IMR-90 (cell line): ENCODE measurements around the gene PEX5L. TPM values are rescaled to one million over a fixed set of nuclear protein-coding genes. Genes with fewer than 3 reads are reported as not detected.

Experiments used
- ATAC-seq: fragments of 200-7000 bp; cut with Tn5 transposase; 2 replicates; pipeline ENCODE4 v1.9.1; 2020; ENCODE audit warnings: low read depth, mild to moderate bottlenecking, moderate library complexity
- BruUV-seq: library from RNA; stranded (reverse); fragments of 400-500 nt; replicated peaks from 2 replicates; lab custom pipeline; 2021; lab: Mats Ljungman, UMichigan
- CTCF ChIA-PET: fragments of 300-600 bp; formaldehyde crosslinking; extraction: SDS; loops from one replicate; lab custom pipeline; 2021; ENCODE audit warnings: antibody characterized with exemption; lab: Yijun Ruan, JAX
- POLR2A ChIA-PET: fragments of 300-600 bp; sonication (Branson Sonifier 250); formaldehyde crosslinking; loops from one replicate; lab custom pipeline; 2022; ENCODE audit warnings: antibody characterized with exemption; ENCODE audit not compliant: unreplicated experiment; lab: Charles Lee
- DNase-seq: peaks from one replicate; pipeline ENCODE4 v3.0.0; 2013
- H2AFZ ChIP-seq: replicated peaks from 2 replicates; pipeline ENCODE3; 2013; ENCODE audit warnings: low read length, mild to moderate bottlenecking; ENCODE audit not compliant: poor library complexity
- H2AK5ac ChIP-seq: 2 replicates; pipeline ENCODE4 v1.6.1; 2013; ENCODE audit warnings: low read depth, low read length, inconsistent platforms
- H2AK9ac ChIP-seq: replicated peaks from 2 replicates; pipeline ENCODE3; 2013; ENCODE audit warnings: mild to moderate bottlenecking, low read depth, low read length, moderate library complexity; ENCODE audit not compliant: poor library complexity
- H2BK120ac ChIP-seq: 2 replicates; pipeline ENCODE4 v1.6.1; 2013; ENCODE audit warnings: low read depth, low read length, inconsistent platforms
- H2BK15ac ChIP-seq: 3 replicates; pipeline ENCODE4 v1.6.1; 2013; ENCODE audit warnings: low read depth, low read length, inconsistent platforms
- H2BK20ac ChIP-seq: 2 replicates; pipeline ENCODE4 v1.6.1; 2013; ENCODE audit warnings: low read depth, mild to moderate bottlenecking, inconsistent platforms, low read length, moderate library complexity
- H2BK5ac ChIP-seq: 2 replicates; pipeline ENCODE4 v1.6.1; 2013; ENCODE audit warnings: mild to moderate bottlenecking, low read depth, low read length, inconsistent platforms; ENCODE audit not compliant: poor library complexity, severe bottlenecking
- H3K14ac ChIP-seq: replicated peaks from 2 replicates; pipeline ENCODE4 v1.6.1; 2013; ENCODE audit warnings: low read depth, low read length, inconsistent platforms
- H3K18ac ChIP-seq: 2 replicates; pipeline ENCODE4 v1.6.1; 2013; ENCODE audit warnings: low read depth, low read length, control low read depth
- H3K23ac ChIP-seq: 2 replicates; pipeline ENCODE4 v1.6.1; 2013; ENCODE audit warnings: low read depth, low read length, inconsistent platforms
- H3K27ac ChIP-seq: 2 replicates; pipeline ENCODE4 v1.5.1; 2013; ENCODE audit warnings: mild to moderate bottlenecking, control low read depth, low read length; ENCODE audit not compliant: insufficient read depth
- H3K27me3 ChIP-seq: 2 replicates; pipeline ENCODE4 v1.6.1; 2013; ENCODE audit warnings: low read length; ENCODE audit not compliant: control insufficient read depth, insufficient read depth
- H3K36me3 ChIP-seq: 2 replicates; pipeline ENCODE4 v1.6.1; 2013; ENCODE audit warnings: low read length, mixed read lengths; ENCODE audit not compliant: control insufficient read depth, insufficient read depth
- H3K4ac ChIP-seq: 2 replicates; pipeline ENCODE4 v1.6.1; 2013; ENCODE audit warnings: low read depth, low read length, inconsistent platforms
- H3K4me1 ChIP-seq: 2 replicates; pipeline ENCODE4 v1.6.1; 2013; ENCODE audit warnings: low read length, mixed read lengths; ENCODE audit not compliant: control insufficient read depth, insufficient read depth
- H3K4me2 ChIP-seq: 2 replicates; pipeline ENCODE4 v1.6.1; 2013; ENCODE audit warnings: low read depth, mild to moderate bottlenecking, control low read depth, low read length, moderate library complexity
- H3K4me3 ChIP-seq: 2 replicates; pipeline ENCODE4 v1.5.1; 2013; ENCODE audit warnings: low read depth, mild to moderate bottlenecking, control low read depth, low read length, moderate library complexity; ENCODE audit not compliant: insufficient read depth
- H3K56ac ChIP-seq: 2 replicates; pipeline ENCODE4 v1.6.1; 2013; ENCODE audit warnings: low read length, inconsistent platforms; ENCODE audit not compliant: insufficient read depth; ENCODE audit errors: extremely low read depth
- H3K79me1 ChIP-seq, 2 experiments: 2 replicates each; pipeline ENCODE4 v1.6.1; 2013; ENCODE audit warnings: low read length in 2 of 2, inconsistent platforms in 1 of 2, low read depth in 1 of 2
- H3K9ac ChIP-seq: 2 replicates; pipeline ENCODE4 v1.6.1; 2013; ENCODE audit warnings: low read depth, low read length, control low read depth
- H3K9me1 ChIP-seq: 2 replicates; pipeline ENCODE4 v1.6.1; 2013; ENCODE audit warnings: low read length, inconsistent platforms; ENCODE audit not compliant: insufficient read depth
- H3K9me3 ChIP-seq: 2 replicates; pipeline ENCODE4 v1.6.1; 2013; ENCODE audit warnings: low read length; ENCODE audit not compliant: control insufficient read depth, insufficient read depth
- H4K20me1 ChIP-seq: 2 replicates; pipeline ENCODE4 v1.6.1; 2013; ENCODE audit warnings: low read length, inconsistent platforms; ENCODE audit not compliant: insufficient read depth
- H4K5ac ChIP-seq: 2 replicates; pipeline ENCODE4 v1.6.1; 2013; ENCODE audit warnings: mild to moderate bottlenecking, low read depth, low read length, control low read depth
- H4K8ac ChIP-seq, 2 experiments: 2 replicates each; pipeline ENCODE4 v1.6.1; 2013; ENCODE audit warnings: low read depth in 2 of 2, low read length in 2 of 2, control low read depth in 1 of 2, inconsistent platforms in 1 of 2
- H4K91ac ChIP-seq: 2 replicates; pipeline ENCODE4 v1.6.1; 2013; ENCODE audit warnings: low read depth, low read length, inconsistent platforms; ENCODE audit not compliant: insufficient read depth
- BHLHE40 ChIP-seq: fragments of 150-350 bp; IDR thresholded peaks from 2 replicates; pipeline ENCODE4 v1.6.1; 2016; ENCODE audit warnings: mild to moderate bottlenecking, low read depth, low read length
- CHD1 ChIP-seq: IDR thresholded peaks from 2 replicates; pipeline ENCODE4 v1.6.1; 2012; ENCODE audit warnings: low read depth, low read length, improper control_type of control experiment
- FOS ChIP-seq: fragments of 150-350 bp; IDR thresholded peaks from 2 replicates; pipeline ENCODE4 v1.6.1; 2016; ENCODE audit warnings: low read depth, low read length
- MAFK ChIP-seq: IDR thresholded peaks from 2 replicates; pipeline ENCODE4 v1.6.1; 2012; ENCODE audit warnings: low read depth, low read length, improper control_type of control experiment
- MAZ ChIP-seq: IDR thresholded peaks from 2 replicates; pipeline ENCODE4 v1.6.1; 2012; ENCODE audit warnings: low read depth, mild to moderate bottlenecking, low read length, improper control_type of control experiment, moderate library complexity, borderline replicate concordance
- NFE2L2 ChIP-seq: fragments of 150-350 bp; IDR thresholded peaks from 2 replicates; pipeline ENCODE4 v1.6.1; 2016; ENCODE audit warnings: low read depth, mild to moderate bottlenecking, low read length
- POLR2A ChIP-seq: IDR thresholded peaks from 2 replicates; pipeline ENCODE4 v1.6.1; 2012; ENCODE audit warnings: mild to moderate bottlenecking, low read depth, low read length
- RAD21 ChIP-seq: IDR thresholded peaks from 2 replicates; pipeline ENCODE4 v1.6.1; 2012; ENCODE audit warnings: low read length, improper control_type of control experiment
- WGBS, 2 experiments: methylation state at CpG; one replicate each; pipeline versions ENCODE4 v1.1.5 to v1.1.7; 2013; ENCODE audit warnings: missing lambda C conversion rate in 2 of 2; ENCODE audit not compliant: insufficient read length in 1 of 2; ENCODE audit errors: extremely low coverage in 2 of 2; 5-methylcytosine and 5-hydroxymethylcytosine counted together
- dilution Hi-C: fragments of 300-500 bp; cut with HindIII; formaldehyde crosslinking; loops from one replicate; pipeline ENCODE4 v1.14.3; 2018; ENCODE audit warnings: low sequenced_read_pairs; ENCODE audit not compliant: unreplicated experiment
- in situ Hi-C: fragments of 300-500 bp; cut with MboI; formaldehyde crosslinking; loops from 3 replicates; pipeline ENCODE4 v1.14.3; 2019; ENCODE audit warnings: low sequenced_read_pairs, inconsistent platforms, mixed read lengths
- intact Hi-C: fragments of 100-400 bp; cut with micrococcal nuclease; formaldehyde crosslinking; loops from 2 replicates; pipeline ENCODE4 v1.10.0; 2022
- polyA plus RNA-seq, 3 experiments: library from polyadenylated mRNA; depleted of rRNA; stranded (reverse); fragments of >200 nt; gene quantifications; 2 replicates each; pipeline ENCODE4 v1.2.3, GENCODE V29; 2012; ENCODE audit warnings: low replicate concordance in 1 of 3
- total RNA-seq: library from RNA; depleted of rRNA; stranded (reverse); fragments of >200 nt; gene quantifications from 2 replicates; pipeline ENCODE4 v1.2.3, GENCODE V29; 2012
- TF ChIP-seq, protein P1 (sequence below): fragments of 150-350 bp; IDR thresholded peaks from 2 replicates; pipeline ENCODE4 v1.6.1; 2016; ENCODE audit warnings: low read depth, mild to moderate bottlenecking, low read length, moderate library complexity, borderline replicate concordance
- TF ChIP-seq, protein P2 (sequence below): fragments of 150-350 bp; IDR thresholded peaks from 2 replicates; pipeline ENCODE4 v1.6.1; 2017; ENCODE audit warnings: mild to moderate bottlenecking, antibody characterized with exemption, low read length, low read depth

PEX5L gene
- total and polyA plus RNA-seq, 2 of the 4 experiments (the other 2 are of a cell fraction) = not detected

DNA sequence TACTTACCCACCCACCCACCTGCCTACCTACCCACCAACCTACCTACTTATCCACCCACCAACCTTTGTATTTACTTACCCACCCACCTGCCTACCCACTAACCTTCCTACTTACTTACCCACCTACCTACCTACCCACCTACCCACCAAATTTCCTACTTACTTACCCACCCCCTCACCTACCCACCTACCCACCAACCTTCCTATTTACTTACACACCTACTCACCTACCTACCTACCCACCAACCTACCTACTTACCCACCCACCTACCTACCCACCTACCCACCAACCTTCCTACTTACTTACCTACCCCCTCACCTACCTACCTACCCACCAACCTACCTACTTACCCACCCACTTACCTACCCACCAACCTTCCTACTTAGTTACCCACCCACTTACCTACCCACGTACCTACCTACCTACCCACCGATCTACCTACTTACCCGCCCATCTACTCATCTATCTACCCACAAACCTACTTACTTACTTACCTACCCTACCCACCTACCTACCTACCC lies 204.3 kb downstream of the PEX5L start:
- ChIA-PET CTCF (no interaction called here), POLR2A (no interaction called here)
- Histone ChIP-seq H2AK5ac (no peak overlapping the region), H2BK20ac (no peak overlapping the region), H2BK5ac (peak overlapping the region; percentile 47), H4K20me1 (no peaks in the 10 kb centered on the region), H3K14ac (no peak overlapping the region), H3K36me3 (no peaks in the 10 kb centered on the region), H3K4me3 (no peak overlapping the region), H2BK15ac (no peak overlapping the region), H3K9ac (no peak overlapping the region), H2AFZ (no peak overlapping the region), H2AK9ac (no peak overlapping the region), H3K79me1 (no peaks in the 10 kb centered on the region), H3K27ac (no peak overlapping the region), H3K56ac (no peak overlapping the region), H3K9me1 (no peaks in the 10 kb centered on the region), H3K4ac (no peak overlapping the region), H3K27me3 (no peaks in the 10 kb centered on the region; the same call in none of the 2 replicates), H3K9me3 (no peaks in the 10 kb centered on the region), H4K91ac (no peak overlapping the region), H3K23ac (no peak overlapping the region), H3K4me2 (no peak overlapping the region), H2BK120ac (no peak overlapping the region), H4K5ac (no peak overlapping the region), H3K18ac (no peak overlapping the region), H3K4me1 (no peaks in the 10 kb centered on the region), H4K8ac (no peak overlapping the region)
- 74% methylated on average over 3 of the region's 3 CpGs; no CpG with 5 or more reads in 1 of the 2 experiments for WGBS, 2 experiments
- in situ Hi-C loops = no loop called here
- ATAC-seq (no peak), DNase-seq (no peak)
- BruUV-seq = no TSS peak
- intact Hi-C loops = no loop called here
- dilution Hi-C loops = no loop called here
- TF ChIP-seq MAZ (no peak), FOS (no peak), CHD1 (no peak), MAFK (no peak), NFE2L2 (no peak), RAD21 (no peak), BHLHE40 (no peak), POLR2A (no peak)
- TF ChIP-seq, protein P1, sequence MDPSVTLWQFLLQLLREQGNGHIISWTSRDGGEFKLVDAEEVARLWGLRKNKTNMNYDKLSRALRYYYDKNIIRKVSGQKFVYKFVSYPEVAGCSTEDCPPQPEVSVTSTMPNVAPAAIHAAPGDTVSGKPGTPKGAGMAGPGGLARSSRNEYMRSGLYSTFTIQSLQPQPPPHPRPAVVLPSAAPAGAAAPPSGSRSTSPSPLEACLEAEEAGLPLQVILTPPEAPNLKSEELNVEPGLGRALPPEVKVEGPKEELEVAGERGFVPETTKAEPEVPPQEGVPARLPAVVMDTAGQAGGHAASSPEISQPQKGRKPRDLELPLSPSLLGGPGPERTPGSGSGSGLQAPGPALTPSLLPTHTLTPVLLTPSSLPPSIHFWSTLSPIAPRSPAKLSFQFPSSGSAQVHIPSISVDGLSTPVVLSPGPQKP = no peak
- TF ChIP-seq, protein P2, sequence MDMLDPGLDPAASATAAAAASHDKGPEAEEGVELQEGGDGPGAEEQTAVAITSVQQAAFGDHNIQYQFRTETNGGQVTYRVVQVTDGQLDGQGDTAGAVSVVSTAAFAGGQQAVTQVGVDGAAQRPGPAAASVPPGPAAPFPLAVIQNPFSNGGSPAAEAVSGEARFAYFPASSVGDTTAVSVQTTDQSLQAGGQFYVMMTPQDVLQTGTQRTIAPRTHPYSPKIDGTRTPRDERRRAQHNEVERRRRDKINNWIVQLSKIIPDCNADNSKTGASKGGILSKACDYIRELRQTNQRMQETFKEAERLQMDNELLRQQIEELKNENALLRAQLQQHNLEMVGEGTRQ = no peak
